Brain pericyte (primary cell): Measurements from ENCODE around the gene CAPS.

Source experiments
- DNase-seq: peaks from one replicate; pipeline ENCODE4 v3.0.0-alpha.2; 2012; ENCODE audit warnings: low read depth, low spot score

CAPS gene

DNA sequence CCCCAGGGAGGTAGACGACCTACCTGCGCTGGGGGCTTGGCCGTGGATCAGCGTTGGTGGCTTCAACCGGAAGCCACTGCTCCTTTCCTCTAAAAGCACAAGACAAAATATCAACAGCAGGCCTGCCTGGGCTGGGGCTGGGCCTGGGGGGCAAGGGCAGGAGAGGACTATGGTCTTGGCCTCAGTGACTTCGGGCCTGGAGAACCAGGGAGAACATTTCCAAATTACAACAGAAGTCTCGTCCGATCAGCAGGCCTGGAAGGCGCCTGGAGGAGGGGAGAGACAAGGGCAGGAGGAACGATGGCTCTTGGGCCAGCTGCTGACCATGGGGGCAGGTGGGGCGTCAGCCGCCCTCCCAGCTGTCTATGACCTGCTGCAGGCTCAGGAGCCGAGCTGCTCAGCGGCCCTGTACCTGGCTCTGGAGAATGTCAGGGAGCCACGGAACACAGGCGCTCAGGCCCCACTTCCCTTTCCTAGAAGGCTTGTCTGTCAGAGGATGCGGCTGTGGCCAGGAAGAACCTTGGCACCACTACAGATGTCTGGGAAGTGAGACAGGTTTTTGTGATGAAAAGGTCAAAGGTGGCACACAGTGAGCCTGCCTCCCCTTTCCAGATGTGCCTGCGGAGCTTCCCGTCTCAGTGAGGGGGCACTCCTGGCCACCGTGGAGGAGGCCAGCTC lies 19.5 kb downstream of the CAPS start:
- no peak for DNase-seq

DNA sequence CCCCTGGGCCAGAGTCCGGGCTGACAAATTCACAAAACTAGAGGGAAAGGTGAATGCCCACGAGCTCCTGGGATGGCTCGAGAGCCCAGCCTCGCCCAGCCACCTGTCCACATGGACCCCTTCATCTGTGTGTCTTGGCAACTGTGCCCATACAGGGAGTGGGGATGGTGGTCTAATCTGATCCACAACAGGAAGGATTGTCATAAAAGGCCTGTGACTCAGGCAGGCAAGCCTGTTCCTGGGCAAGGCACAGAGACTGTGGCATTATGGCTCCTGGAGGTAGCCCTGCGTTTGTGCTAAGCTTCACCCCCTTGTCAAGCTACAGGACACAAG lies 20.0 kb downstream of the CAPS start:
- no peak for DNase-seq

DNA sequence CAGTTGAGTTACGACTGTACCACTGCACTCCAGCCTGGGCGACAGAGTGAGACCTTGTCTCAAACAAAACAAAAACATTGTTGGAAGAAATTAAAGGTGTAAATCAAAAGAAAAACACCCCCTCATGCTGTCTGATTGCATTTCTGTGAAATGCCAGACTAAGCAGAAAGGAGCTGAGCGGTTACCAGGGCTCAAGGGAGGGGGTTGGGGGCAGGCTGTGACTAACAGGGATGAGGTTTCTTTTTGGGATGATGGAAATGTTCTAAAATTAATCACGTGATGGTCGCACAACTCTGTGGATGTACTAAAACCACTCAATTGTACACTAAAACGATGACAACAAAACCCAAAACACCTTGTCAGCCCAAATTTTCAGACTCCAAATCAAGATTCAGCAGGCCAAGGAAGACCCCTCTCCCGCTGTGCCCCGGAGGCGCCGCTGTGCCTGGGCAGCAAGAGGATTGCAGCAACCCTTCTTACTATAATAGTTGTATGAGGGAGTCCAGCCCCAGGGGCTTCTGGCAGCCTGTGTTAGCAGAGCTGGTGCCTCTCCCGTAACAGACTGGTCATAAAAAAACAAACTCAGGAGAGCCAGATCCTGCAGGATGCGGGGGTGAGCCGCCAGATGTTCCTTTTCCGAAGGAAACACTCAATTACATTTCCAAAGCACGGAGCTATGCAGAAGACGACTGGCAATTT lies 20.9 kb downstream of the CAPS start:
- DNase-seq = peak; percentile 41

DNA sequence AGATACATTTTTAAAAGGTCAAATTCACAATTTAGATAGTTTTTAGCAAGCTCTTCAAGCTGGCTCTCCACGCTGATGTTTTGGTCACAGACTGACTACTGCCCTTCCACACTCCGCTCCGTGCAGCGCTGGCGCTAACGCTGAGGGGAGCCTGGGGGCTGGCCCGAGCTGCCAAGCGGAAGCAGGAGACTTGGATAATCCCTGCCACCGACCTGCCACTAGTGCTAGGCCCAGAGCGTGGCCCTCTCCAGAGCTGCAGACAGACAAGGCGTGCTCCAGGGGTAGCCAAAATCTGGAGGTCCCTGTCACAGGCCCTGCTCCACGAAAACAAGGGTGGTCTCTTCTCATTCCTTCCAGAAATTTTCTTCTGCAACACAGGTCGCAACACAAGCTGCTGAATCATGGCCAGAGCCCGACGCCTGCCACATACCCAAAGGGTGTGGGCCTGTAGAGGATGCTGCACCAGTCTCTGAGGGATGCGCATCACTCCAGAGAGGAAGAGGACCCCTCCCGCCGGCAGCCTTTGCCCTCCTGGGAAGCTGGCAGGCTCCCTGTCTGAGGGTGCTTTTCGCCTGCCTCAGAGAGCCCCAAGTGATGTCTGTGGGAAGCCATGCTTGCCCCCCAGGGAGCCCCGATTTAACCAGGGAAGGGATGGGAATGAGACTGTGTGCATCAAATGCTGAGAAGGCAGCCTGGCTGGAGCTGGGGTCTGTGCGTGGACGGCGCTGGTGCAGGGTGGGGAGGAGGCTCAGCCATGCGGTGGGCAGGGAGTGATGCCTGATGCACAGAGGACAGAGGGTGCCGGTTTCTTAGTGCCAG lies 21.6 kb downstream of the CAPS start:
- DNase-seq = no peak

- DNase-seq = no peak
Observed at GRCh38 chr19:5936292-5936592, 22.2 kb downstream of the CAPS start.

DNA sequence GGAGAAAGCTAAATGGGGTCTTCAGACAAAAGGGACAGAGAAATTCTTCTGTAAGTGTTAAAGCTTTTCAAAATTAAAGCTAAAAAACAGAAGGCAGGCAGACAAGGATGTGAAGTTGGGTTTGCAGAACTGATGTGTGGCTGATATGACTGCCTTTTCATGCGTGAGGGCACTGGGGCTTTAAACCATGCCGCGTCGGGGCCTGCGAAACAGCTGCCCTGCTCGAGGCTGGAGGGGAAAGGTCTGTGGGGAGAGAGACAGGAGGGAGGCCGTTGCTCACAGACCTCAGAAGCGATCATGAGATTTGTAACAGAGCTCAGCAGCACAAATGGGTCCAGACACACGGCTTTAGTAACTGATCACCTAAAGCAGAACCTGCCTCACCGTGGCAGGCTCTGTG lies 23.5 kb downstream of the CAPS start:
- DNase-seq = no peak

DNA sequence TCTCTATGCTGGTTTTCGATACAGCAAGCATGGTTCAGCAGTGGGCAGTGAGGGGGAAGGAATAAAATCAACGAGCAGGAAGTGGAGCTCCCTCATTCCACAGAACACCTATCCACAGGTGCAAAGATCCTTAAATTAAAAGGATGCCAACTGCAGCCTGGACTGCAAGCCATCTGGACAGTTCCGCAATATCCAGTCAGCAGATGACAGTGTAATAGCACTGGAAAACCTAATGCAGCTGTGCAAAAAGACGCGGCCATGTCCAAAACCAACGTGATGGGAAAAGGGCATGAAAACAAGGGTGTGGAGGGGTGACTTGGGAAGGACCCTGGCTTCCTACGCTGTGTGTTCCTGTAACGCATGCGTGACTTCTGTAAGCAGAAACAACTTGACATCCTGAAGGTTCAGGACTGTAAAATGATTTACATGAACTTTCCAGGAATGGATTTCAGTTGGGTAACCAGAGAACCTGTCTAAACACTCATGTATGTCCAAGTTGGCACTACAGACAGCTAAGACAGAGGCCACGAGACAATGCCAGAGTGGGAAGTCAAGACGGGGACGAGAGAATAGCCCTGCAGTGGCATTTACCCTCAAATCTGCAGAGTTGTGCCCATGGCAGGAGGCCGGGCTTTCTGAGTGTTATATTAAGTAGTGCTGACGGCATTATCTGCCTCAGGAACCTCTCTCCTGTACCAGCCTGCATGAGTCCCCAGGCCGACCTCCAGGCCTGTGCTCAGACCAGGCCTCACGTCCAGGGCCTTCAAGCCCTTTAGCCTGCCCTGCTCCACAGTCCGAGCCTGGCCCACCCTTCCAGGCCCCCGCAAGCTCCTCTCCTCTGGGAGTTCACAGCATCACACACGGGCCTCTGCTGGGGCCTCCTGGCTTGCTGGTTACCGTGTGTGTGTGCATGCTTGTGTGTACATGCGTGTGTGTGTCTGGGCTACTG lies 26.5 kb downstream of the CAPS start:
- no peak for DNase-seq

DNA sequence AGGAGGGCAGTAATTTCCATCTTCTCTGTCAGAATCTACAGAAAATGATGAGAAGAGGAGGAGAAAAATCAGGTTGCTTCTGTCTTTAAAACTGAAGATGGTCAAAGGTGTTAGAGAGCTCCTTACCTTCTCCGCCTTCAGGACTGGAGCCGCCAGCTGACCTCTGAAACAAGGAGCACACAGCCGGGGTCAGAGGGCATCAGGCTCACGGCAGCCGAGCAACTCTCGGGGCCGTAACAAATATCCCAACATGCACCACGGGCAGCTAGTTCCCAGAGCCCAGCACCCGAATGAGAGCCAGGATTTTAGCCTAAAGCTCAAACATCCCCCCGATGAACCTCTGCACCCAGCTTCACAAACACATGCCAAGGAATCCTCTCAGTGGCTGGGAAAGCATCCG lies 27.6 kb downstream of the CAPS start:
- DNase-seq = no peak

DNA sequence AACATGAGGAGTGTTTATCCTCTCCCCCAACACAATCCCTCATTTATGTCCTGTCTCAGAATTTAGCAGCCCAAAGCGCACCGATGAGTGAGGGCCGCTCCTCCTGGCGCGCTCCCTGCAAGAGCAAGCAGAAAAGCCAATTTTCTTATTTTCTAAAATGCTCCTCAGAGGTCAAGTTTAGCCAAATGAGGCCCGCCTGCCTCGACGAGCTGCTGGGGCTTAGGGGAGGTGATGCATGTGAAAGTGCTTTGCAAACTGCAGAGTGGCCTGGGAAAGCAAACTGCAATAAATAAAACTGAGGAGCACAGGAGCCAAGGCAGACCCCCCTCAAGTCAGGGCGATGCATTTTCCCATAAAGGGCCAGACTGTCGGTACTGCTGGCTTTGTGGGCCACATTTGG lies 29.0 kb downstream of the CAPS start:
- DNase-seq = no peak

DNA sequence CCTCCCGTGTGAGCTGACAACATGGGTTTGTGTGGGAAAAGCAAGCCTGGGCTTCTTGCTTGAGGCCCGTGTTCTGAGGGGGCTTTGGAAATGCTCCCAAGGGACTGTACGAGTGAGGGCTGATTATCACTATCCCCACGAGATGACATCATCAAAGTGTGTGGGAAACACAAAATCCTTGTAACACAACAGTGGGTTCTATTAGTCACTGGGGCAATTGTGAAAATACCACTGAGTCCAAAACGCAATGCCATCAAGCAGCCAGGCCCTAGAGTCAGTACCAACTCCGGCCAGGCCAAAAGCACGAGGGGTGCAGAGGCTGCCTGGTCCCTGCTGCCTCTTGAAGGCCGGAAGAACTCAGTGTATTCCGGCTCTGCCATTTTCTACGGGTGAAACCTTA lies 29.6 kb downstream of the CAPS start:
- no peak for DNase-seq

GRCh38 chr19:5947435-5947834 lies 33.4 kb downstream of the CAPS start:
- DNase-seq = no peak

GRCh38 chr19:5948752-5949564 lies 34.9 kb downstream of the CAPS start:
- DNase-seq = no peak

DNA sequence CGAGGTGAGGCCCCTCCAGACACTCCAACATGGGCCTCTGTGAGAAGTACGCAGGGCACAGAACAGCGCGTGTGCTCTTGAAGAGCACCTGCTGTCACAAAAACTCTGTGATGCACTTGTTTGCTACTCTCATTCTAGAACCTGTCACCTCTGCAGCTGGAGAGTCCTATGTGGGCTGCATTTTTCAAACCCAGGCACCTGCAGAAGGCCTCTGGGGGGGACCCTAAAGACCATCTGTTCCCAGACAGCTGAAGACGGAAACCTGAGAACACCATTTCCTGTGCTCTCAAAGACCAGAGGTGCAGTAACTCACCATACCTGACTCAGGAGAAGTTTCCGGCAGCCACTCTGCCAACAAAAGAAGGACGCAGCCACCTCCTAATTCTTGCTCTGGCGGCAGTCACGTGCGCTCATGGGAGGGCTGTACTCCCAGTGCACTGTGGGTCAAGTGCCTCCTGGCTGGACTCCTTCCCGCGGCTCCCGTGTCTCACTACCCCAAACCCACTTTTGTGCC lies 35.8 kb downstream of the CAPS start:
- DNase-seq = no peak

- no peak for DNase-seq
Observed at GRCh38 chr19:5950741-5951140, 36.7 kb downstream of the CAPS start.

DNA sequence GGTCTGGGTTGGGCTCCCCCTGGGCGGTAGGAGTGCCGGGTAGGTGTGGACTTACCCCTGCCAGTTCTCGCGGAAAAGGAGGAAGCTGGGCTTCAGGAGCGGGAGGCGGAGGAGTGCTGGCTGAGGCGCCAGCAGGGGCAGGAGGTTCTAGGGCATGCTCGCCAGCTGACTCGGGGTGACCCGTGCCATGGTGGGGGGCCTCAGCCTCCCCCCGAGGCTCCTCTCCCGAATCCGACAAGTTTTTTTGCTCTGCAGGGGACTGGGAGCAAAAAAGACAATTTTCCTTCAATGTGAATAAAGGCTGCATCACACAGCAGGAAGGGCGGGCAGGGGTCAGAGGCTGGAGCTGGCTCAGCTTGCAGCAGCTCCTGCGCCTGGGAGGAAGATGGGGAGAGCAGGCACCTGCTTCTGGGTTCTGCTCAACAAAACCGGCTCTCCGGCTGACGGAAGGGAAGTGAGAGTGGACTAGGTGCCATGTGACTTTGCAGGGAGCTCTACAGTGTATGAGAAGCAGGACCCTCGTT lies 37.3 kb downstream of the CAPS start:
- no peak for DNase-seq

DNA sequence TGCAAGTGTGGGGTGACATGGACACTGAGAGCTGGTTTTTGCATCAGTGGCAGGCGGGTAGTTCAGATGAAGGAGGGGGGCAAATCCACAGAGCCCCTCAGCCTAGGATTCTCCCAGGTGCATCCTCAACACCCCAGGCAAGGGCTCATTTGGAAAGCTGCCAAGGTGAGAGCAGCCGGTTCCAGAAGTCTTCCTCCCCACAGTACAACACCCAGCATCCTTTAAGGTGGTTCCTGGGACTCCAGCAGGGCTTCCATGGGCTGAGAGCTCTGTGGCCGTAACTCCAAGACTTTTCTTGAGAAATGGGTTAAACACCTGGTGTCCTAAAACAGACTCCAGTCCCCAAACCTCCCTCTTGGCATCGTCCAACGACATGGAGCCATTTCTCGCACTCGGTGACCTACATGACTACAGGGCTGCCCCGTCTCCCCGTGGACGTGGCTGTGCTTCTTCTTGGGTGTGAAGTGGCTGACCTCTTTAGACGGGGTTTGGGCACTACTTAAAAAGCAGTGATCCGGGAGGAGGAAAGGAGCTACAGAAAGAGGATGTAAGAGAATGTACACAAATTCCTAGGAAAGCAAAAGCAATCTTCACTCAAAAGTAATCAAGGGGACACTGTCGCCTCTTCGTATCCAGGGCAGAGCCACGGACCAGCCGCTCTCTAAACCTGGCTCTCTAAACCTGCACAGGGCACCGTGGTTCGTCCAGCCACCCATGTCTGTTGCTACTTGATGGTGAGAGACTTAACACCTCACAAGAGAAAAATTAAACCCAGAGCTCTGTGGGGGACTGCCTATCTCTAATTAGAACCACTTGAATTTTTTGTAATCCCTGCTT lies 38.4 kb downstream of the CAPS start:
- DNase-seq = no peak

- no peak for DNase-seq
Observed at GRCh38 chr19:5953030-5953589, 39.1 kb downstream of the CAPS start.

- no peak for DNase-seq
Observed at GRCh38 chr19:5953680-5954213, 39.7 kb downstream of the CAPS start.

DNA sequence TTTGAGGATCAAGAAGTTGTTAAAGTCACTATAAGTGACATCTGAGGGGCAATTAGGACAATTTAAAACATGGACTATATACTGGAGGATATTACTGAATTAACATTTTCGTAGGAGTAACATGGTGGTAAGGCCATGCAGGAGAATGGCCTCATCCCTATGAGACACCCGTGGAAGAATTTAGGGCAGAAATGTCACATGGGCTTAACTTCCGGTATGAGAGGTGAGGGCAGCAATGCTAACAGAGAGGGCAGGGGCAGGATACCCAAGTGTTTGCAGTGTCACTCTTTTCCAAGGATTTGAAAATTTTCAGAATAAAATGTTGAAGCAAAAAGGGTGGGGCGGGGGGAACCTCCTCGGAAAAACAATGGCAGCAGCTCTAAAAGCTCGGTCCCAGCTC lies 40.2 kb downstream of the CAPS start:
- no peak for DNase-seq
